ENCODE measurements around the gene FAM163B. TPM values are rescaled to one million over a fixed set of nuclear protein-coding genes. Genes with fewer than 3 reads are reported as not detected.

The FAM163B gene
- total and polyA plus RNA-seq, 2 donors (not counting 3 experiments of a cell fraction or from before 2014, with no cell fraction given): not detected

GRCh38 chr9:133597316-133597957 is 11.8 kb downstream of the FAM163B start:
- Histone ChIP-seq H3K4me3 (replicated peaks in 1 of 3; ENCODE audit: insufficient read depth in 1 of 3, low read depth in 1 of 3, low read length in 3 of 3) (no peak overlapping the region), H4K20me1 (replicated peaks; ENCODE audit: control insufficient read depth, extremely low read depth, insufficient read depth, low read length) (no peaks in the 10 kb centered on the region), H3K9me3 (replicated peaks; ENCODE audit: control insufficient read depth, insufficient read depth, low read length) (peaks cover 1% of the 10 kb centered on the region), H3K4me2 (ENCODE audit: insufficient read depth, low read length) (no peak overlapping the region), H3K4me1 (ENCODE audit: control insufficient read depth, extremely low read depth, insufficient read depth, low read length) (no peaks in the 10 kb centered on the region), H3K27ac (ENCODE audit: insufficient read depth, low read depth, low read length) (no peak overlapping the region), H3K36me3 (ENCODE audit: control insufficient read depth in 2 of 2, extremely low read depth in 1 of 2, insufficient read depth in 2 of 2, low read length in 2 of 2) (no peaks in the 10 kb centered on the region), H3K9ac (replicated peaks; ENCODE audit: extremely low read depth, insufficient read depth, low read length) (no peak overlapping the region), H3K9me1 (replicated peaks; ENCODE audit: control insufficient read depth, extremely low read depth, insufficient read depth, low read length) (no peaks in the 10 kb centered on the region), H2AFZ (ENCODE audit: low read depth, low read length) (no peak overlapping the region), H3K79me2 (ENCODE audit: control insufficient read depth, insufficient read depth, low read length) (no peaks in the 10 kb centered on the region), H3K27me3 (ENCODE audit: control insufficient read depth in 2 of 2, insufficient read depth in 2 of 2, low read length in 2 of 2) (no peaks in the 10 kb centered on the region)
- dilution Hi-C loops (cut with MboI; ENCODE audit: extremely low pct_ligation_motif_present, low sequenced_read_pairs): no loop called here
- CTCF ChIA-PET: interaction anchor here (1.1 kb wide), 1 partner anchor 12 kb away, joined by 3 read pairs; the partner anchor contains the start of gene FAM163B
- no peak for TF ChIP-seq POLR2A (IDR thresholded peaks at IDR 0.05; ENCODE audit: low read depth, low read length)
- TF ChIP-seq MAX (IDR thresholded peaks at IDR 0.05; ENCODE audit: insufficient read depth, insufficient read length): no peak
- no peak for TF ChIP-seq FOS (IDR thresholded peaks at IDR 0.05; ENCODE audit: borderline replicate concordance, insufficient read depth, low read length)
- TF ChIP-seq GATA2 (IDR thresholded peaks at IDR 0.05; ENCODE audit: insufficient read depth, insufficient read length, low read depth, low read length): no peak
- no peak for TF ChIP-seq MYC (IDR thresholded peaks at IDR 0.05; ENCODE audit: low read depth, low read length)
- TF ChIP-seq EZH2 (IDR thresholded peaks at IDR 0.05; ENCODE audit: borderline replicate concordance, low read depth, low read length, severe bottlenecking): no peak
- TF ChIP-seq POLR2AphosphoS5 (IDR thresholded peaks at IDR 0.05; ENCODE audit: insufficient read depth, low read depth, low read length): no peak
- no peak for TF ChIP-seq JUN (IDR thresholded peaks at IDR 0.05; ENCODE audit: borderline replicate concordance, insufficient read depth, insufficient read length, low read depth)
- TF ChIP-seq CTCF (IDR thresholded peaks at IDR 0.05; ENCODE audit: extremely low read depth in 1 of 2, insufficient read depth in 1 of 2, low read depth in 1 of 2, low read length in 2 of 2): no peak
- POLR2A ChIA-PET: no interaction called here
- BruUV-seq (replicated peaks): no TSS peak
- DNase-seq (ENCODE audit: low read depth, low spot score): no peak
- no peak for FAIRE-seq
- intact Hi-C loops (cut with micrococcal nuclease): no loop called here

All from endothelial cell of umbilical vein (primary cell).